OCI-LY1 (cell line): ENCODE results near the gene ENPP3.

ENCODE experiments used
- EZH2 ChIP-seq: fragments of 200-600 bp; sonication (generic), shearing (Covaris generic); IDR thresholded peaks from 2 replicates; pipeline ENCODE4 v1.8.0; 2017; ENCODE audit warnings: borderline replicate concordance, mixed run types, mild to moderate bottlenecking, antibody characterized with exemption, low read length, moderate library complexity, mixed read lengths
- TF ChIP-seq, protein P1 (sequence below): fragments of 200-600 bp; sonication (generic), shearing (Covaris generic); IDR thresholded peaks from 2 replicates; pipeline ENCODE4 v1.5.1; 2017; ENCODE audit warnings: mild to moderate bottlenecking, antibody characterized with exemption, low read length, moderate library complexity, mixed read lengths

DNA sequence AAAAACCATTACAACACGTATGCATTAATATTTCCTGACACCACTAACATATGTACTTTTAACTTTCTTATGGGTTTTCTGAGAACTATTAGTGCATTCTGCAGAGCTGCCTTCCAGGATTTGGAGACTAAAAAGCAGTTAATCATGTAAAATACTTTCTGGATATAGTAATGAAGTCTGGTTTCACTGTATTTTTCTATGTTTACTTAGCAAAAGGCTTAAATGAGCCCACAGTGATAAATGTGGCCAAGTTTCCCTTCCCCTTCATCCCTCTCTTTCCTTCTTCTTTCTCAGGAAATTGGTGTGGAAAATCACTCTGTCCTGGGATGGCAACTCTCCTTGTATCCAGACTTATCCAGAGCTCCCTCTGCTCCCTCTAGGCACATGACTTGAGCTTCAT lies 141.1 kb downstream of the ENPP3 start:
- TF ChIP-seq, protein P1, sequence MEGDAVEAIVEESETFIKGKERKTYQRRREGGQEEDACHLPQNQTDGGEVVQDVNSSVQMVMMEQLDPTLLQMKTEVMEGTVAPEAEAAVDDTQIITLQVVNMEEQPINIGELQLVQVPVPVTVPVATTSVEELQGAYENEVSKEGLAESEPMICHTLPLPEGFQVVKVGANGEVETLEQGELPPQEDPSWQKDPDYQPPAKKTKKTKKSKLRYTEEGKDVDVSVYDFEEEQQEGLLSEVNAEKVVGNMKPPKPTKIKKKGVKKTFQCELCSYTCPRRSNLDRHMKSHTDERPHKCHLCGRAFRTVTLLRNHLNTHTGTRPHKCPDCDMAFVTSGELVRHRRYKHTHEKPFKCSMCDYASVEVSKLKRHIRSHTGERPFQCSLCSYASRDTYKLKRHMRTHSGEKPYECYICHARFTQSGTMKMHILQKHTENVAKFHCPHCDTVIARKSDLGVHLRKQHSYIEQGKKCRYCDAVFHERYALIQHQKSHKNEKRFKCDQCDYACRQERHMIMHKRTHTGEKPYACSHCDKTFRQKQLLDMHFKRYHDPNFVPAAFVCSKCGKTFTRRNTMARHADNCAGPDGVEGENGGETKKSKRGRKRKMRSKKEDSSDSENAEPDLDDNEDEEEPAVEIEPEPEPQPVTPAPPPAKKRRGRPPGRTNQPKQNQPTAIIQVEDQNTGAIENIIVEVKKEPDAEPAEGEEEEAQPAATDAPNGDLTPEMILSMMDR: no peak
- TF ChIP-seq EZH2: no peak
